K562 (cell line): ENCODE measurements around the gene LMNB1. TPM values are rescaled to one million over a fixed set of nuclear protein-coding genes. Genes with fewer than 3 reads are reported as not detected.

ENCODE experiments used
- ATAC-seq: fragments of 200-7000 bp; cut with Tn5 transposase; 3 replicates; pipeline ENCODE4 v1.9.1; 2020; ENCODE audit warnings: moderate library complexity
- BruUV-seq: library from RNA; stranded (reverse); fragments of 400-500 nt; replicated peaks from 2 replicates; lab custom pipeline; 2021; lab: Mats Ljungman, UMichigan
- CTCF ChIA-PET: fragments of 300-600 bp; formaldehyde crosslinking; extraction: SDS; loops from one replicate; lab custom pipeline; 2021; ENCODE audit warnings: low intra/inter-chr PET ratio; lab: Yijun Ruan, JAX
- POLR2A ChIA-PET: fragments of 300-600, 350-650 bp; sonication (Branson Sonifier 250); formaldehyde crosslinking; extraction: SDS; loops from one replicate; lab custom pipeline; 2021; ENCODE audit warnings: antibody characterized with exemption, inconsistent platforms; lab: Yijun Ruan, JAX
- DNase-seq, 4 experiments: peaks; one replicate each; pipeline versions ENCODE4 v3.0.0 to v3.0.0-alpha.2; 2011 to 2018; ENCODE audit warnings: low spot score in 3 of 4, mixed read lengths in 3 of 4; ENCODE audit errors: extremely low read depth in 1 of 4
- FAIRE-seq: peaks from 2 replicates; lab custom pipeline; 2011; peaks lifted over from hg19 to GRCh38; lab: Jason Lieb, UNC
- H2AFZ ChIP-seq: 2 replicates; pipeline ENCODE4 v1.6.0; 2011; ENCODE audit warnings: low read depth, low read length, control low read depth, inconsistent platforms
- H3K27ac ChIP-seq: fragments of 200-600 bp; 3 replicates; pipeline ENCODE4 v1.8.0; 2011; ENCODE audit warnings: low read depth, mild to moderate bottlenecking, control low read depth, inconsistent platforms, low read length, moderate library complexity, mixed read lengths; ENCODE audit errors: extremely low read depth
- H3K27me3 ChIP-seq, 2 experiments: fragments of 300-600 bp in 1 of 2; 2 replicates in 1 of 2; 3 replicates in 1 of 2; pipeline versions ENCODE4 v1.6.0 to v1.8.0; 2011; ENCODE audit warnings: inconsistent platforms in 2 of 2, low read length in 2 of 2, mild to moderate bottlenecking in 1 of 2, mixed read lengths in 1 of 2, moderate library complexity in 1 of 2; ENCODE audit not compliant: control insufficient read depth in 2 of 2, insufficient read depth in 2 of 2
- H3K36me3 ChIP-seq: fragments of 300-600 bp; 3 replicates; pipeline ENCODE4 v1.8.0; 2011; ENCODE audit warnings: mild to moderate bottlenecking, low read length, inconsistent platforms; ENCODE audit not compliant: control insufficient read depth, insufficient read depth
- H3K4me1 ChIP-seq, 2 experiments: fragments of 200-600 bp in 1 of 2; replicated peaks in 1 of 2; 2 replicates in 1 of 2; 3 replicates in 1 of 2; pipeline versions ENCODE4 v1.5.1 to v1.8.0; 2011; ENCODE audit warnings: inconsistent platforms in 2 of 2, low read length in 2 of 2, mild to moderate bottlenecking in 1 of 2, mixed read lengths in 1 of 2, moderate library complexity in 1 of 2; ENCODE audit not compliant: control insufficient read depth in 2 of 2, insufficient read depth in 2 of 2
- H3K4me2 ChIP-seq: 2 replicates; pipeline ENCODE4 v1.6.1; 2011; ENCODE audit warnings: low read length, control low read depth, inconsistent platforms, mixed read lengths; ENCODE audit not compliant: insufficient read depth
- H3K4me3 ChIP-seq: fragments of 200-600 bp; sonication (generic), shearing (Covaris generic); 2 replicates; pipeline ENCODE4 v1.5.1; 2016; ENCODE audit warnings: control low read depth, inconsistent platforms
- H3K79me2 ChIP-seq: fragments of 200-600 bp; 3 replicates; pipeline ENCODE4 v1.8.0; 2011; ENCODE audit warnings: low read length, inconsistent platforms; ENCODE audit not compliant: control insufficient read depth, insufficient read depth
- H3K9ac ChIP-seq, 2 experiments: 2 replicates each; pipeline versions ENCODE4 v1.6.0 to v1.6.1; 2011; ENCODE audit warnings: low read depth in 2 of 2, low read length in 2 of 2, control low read depth in 1 of 2, inconsistent platforms in 1 of 2, mild to moderate bottlenecking in 1 of 2, mixed read lengths in 1 of 2; ENCODE audit not compliant: insufficient read depth in 1 of 2
- H3K9me1 ChIP-seq: one replicate; pipeline ENCODE4 v1.6.0; 2011; ENCODE audit warnings: inconsistent platforms, mild to moderate bottlenecking, low read length, moderate library complexity; ENCODE audit not compliant: control insufficient read depth, insufficient read depth
- H3K9me3 ChIP-seq: replicated peaks from 2 replicates; pipeline ENCODE4 v1.5.1; 2011; ENCODE audit warnings: low read depth, low read length, inconsistent platforms; ENCODE audit not compliant: control insufficient read depth, insufficient read depth
- H4K20me1 ChIP-seq: replicated peaks from 2 replicates; pipeline ENCODE4 v1.6.1; 2011; ENCODE audit warnings: low read length, inconsistent platforms, mixed read lengths; ENCODE audit not compliant: control insufficient read depth, insufficient read depth
- ATF1 ChIP-seq, 2 experiments: fragments of 450-650 bp in 1 of 2; IDR thresholded peaks; 2 replicates each; pipeline ENCODE4 v1.6.1; 2016; ENCODE audit warnings: missing compliant biosample characterization in 1 of 2, missing genetic modification characterization in 1 of 2
- CBFA2T2 ChIP-seq: fragments of 450-650 bp; conservative IDR thresholded peaks from 2 replicates; pipeline ENCODE4 v1.6.1; 2017; ENCODE audit warnings: mild to moderate bottlenecking
- CBFA2T3 ChIP-seq: fragments of 450-650 bp; IDR thresholded peaks from 2 replicates; pipeline ENCODE4 v1.6.1; 2017
- CEBPG ChIP-seq, 3 experiments: fragments of 200-800 bp in 1 of 3; sonication (Bioruptor generic) in 1 of 3; sonication (generic) in 1 of 3; formaldehyde crosslinking in 1 of 3; IDR thresholded peaks in 2 of 3; conservative IDR thresholded peaks in 1 of 3; 2 replicates each; pipeline versions ENCODE4 v1.6.1 to v1.8.0; 2016 to 2022; ENCODE audit warnings: missing compliant biosample characterization in 2 of 3, missing genetic modification characterization in 2 of 3, mild to moderate bottlenecking in 1 of 3, missing genetic modification reagents in 1 of 3
- CXXC5 ChIP-seq: fragments of 250-450 bp; sonication (Bioruptor Pico); IDR thresholded peaks from 2 replicates; pipeline ENCODE4 v1.8.0; 2022; ENCODE audit warnings: inconsistent platforms, mild to moderate bottlenecking, moderate library complexity
- ESRRA ChIP-seq: fragments of 450-650 bp; IDR thresholded peaks from 2 replicates; pipeline ENCODE4 v1.6.1; 2014; ENCODE audit warnings: low read depth, mild to moderate bottlenecking, moderate library complexity, borderline replicate concordance
- IRF2 ChIP-seq: sonication (generic); formaldehyde crosslinking; IDR thresholded peaks from 2 replicates; pipeline ENCODE4 v1.8.1; 2022; ENCODE audit warnings: mild to moderate bottlenecking, missing genetic modification reagents
- RAD21 ChIP-seq, 2 experiments: fragments of 250-450 bp in 1 of 2; fragments of 450-650 bp in 1 of 2; sonication (Bioruptor Pico) in 1 of 2; formaldehyde crosslinking in 1 of 2; IDR thresholded peaks in 1 of 2; conservative IDR thresholded peaks in 1 of 2; 2 replicates each; pipeline versions ENCODE4 v1.4.0 to v1.8.0; 2020 to 2022; ENCODE audit warnings: mild to moderate bottlenecking in 2 of 2, moderate library complexity in 1 of 2
- SMARCB1 ChIP-seq: IDR thresholded peaks from 2 replicates; pipeline ENCODE4 v1.6.1; 2011; ENCODE audit warnings: improper control_type of control experiment, low read depth; ENCODE audit not compliant: insufficient read length
- TEAD4 ChIP-seq, 2 experiments: sonication (generic) in 1 of 2; formaldehyde crosslinking in 1 of 2; IDR thresholded peaks; 2 replicates each; pipeline versions ENCODE4 v1.6.1 to v1.8.0; 2012 to 2022; ENCODE audit warnings: borderline replicate concordance in 1 of 2, inconsistent platforms in 1 of 2, low read length in 1 of 2, mild to moderate bottlenecking in 1 of 2, missing genetic modification reagents in 1 of 2
- ZNF24 ChIP-seq: fragments of 450-650 bp; IDR thresholded peaks from 2 replicates; pipeline ENCODE4 v1.6.1; 2016
- ZNF431 ChIP-seq: sonication (generic); formaldehyde crosslinking; IDR thresholded peaks from 2 replicates; pipeline ENCODE4 v1.8.0; 2022; ENCODE audit warnings: mild to moderate bottlenecking, missing genetic modification reagents
- WGBS: fragments of 100-300 bp; shearing (Covaris generic); methylation state at CpG from one replicate; pipeline ENCODE4 v1.1.6; 2016; ENCODE audit warnings: low coverage, mixed read lengths; ENCODE audit not compliant: insufficient coverage; ENCODE audit errors: missing lambda C conversion rate; 5-methylcytosine and 5-hydroxymethylcytosine counted together
- in situ Hi-C: fragments of 300-500 bp; cut with MboI; formaldehyde crosslinking; loops from 4 replicates; pipeline ENCODE4 v1.15.0; 2018; ENCODE audit warnings: inconsistent platforms, mixed read lengths
- intact Hi-C: fragments of 100-400 bp; cut with micrococcal nuclease; formaldehyde crosslinking; loops from 2 replicates; pipeline ENCODE4 v1.14.2; 2022
- polyA plus RNA-seq, 8 experiments: library from polyadenylated mRNA; depleted of rRNA in 4 of 8; stranded (reverse) in 5 of 8; unstranded in 3 of 8; fragments of >200 nt; fragmentation: Nextera tagmentation in 2 of 8; fragmentation: Illumina TruSeq in 1 of 8; extraction: Ambion mirVana in 2 of 8; extraction: Trizol in 1 of 8; gene quantifications; 2 replicates each; pipeline versions ENCODE4 v1.2.1 to v1.2.3, GENCODE V29; 2011 to 2014; ENCODE audit warnings: inconsistent platforms in 1 of 8, missing spikeins in 1 of 8
- total RNA-seq, 7 experiments: library from RNA; depleted of rRNA in 6 of 7; stranded (reverse); fragments of >200 nt in 6 of 7; fragmentation: Illumina TruSeq in 2 of 7; extraction: Trizol in 2 of 7; gene quantifications; 2 replicates each; pipeline versions ENCODE4 v1.2.1 to v1.2.3, GENCODE V29; 2011 to 2021; ENCODE audit warnings: low replicate concordance in 1 of 7
- TF ChIP-seq, protein P1 (sequence below), 2 experiments: fragments of 450-650 bp; formaldehyde crosslinking in 1 of 2; IDR thresholded peaks; 2 replicates each; pipeline versions ENCODE4 v1.4.0 to v1.6.1; 2014 to 2020; ENCODE audit warnings: mild to moderate bottlenecking in 2 of 2, borderline replicate concordance in 1 of 2, low read depth in 1 of 2

Gene LMNB1
- total and polyA plus RNA-seq, 9 of the 15 experiments (the other 6 are each of a cell fraction or from before 2014, with no cell fraction given), result 2.8 to 190 (median 131) TPM

DNA sequence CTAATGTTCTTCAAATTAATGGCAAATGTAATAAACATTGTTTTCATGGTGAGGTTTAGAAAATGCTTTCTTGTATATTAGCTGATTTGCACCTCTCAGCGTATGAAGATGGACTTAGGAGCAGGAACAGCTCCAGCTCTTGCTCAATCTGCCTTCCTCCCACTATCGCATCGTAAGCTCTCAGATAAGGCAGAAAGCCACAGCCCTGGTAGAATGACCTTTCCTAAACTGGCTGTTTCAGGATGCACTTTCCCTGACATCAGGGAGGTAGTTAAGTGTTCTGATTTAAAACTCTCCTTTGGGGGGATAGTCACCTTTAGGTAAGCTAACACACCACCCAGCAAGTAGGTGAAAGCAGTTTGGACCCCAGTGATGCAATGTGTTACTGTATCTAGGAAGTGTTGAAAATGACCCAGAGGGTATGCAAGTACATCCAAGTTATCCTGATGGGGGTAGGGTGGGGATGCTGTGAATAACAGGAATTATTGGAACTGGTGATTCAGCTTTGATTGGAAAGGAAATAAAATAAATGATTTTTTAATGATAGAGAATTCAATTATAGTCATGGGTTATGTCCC is 72.3 kb downstream of the LMNB1 start:
- no peak for DNase-seq
- Histone ChIP-seq H3K79me2 (no peaks in the 10 kb centered on the region), H3K4me2 (no peak overlapping the region), H3K27ac (no peak overlapping the region), H3K9me3 (no peaks in the 10 kb centered on the region), H3K9me1 (peaks cover 6% of the 10 kb centered on the region), H3K27me3 (no peaks in the 10 kb centered on the region), H3K4me1 (peaks cover 13 to 31% of the 10 kb centered on the region in 2 experiments; a peak in 4 of 5 replicates), H2AFZ (no peak overlapping the region), H3K4me3 (no peak overlapping the region), H4K20me1 (no peaks in the 10 kb centered on the region), H3K9ac (no peak overlapping the region), H3K36me3 (no peaks in the 10 kb centered on the region)
- POLR2A ChIA-PET, result interaction anchor here (0.6 to 1.4 kb wide), 4 partner anchors 128 to 236 kb away, joined by 3 to 6 read pairs (median 3); no protein-coding TSS in a partner anchor
- WGBS, result 13% methylated on average over 3 of the region's 3 CpGs
- peak; percentile 65 for FAIRE-seq
- BruUV-seq, result no TSS peak
- no peak for ATAC-seq
- in situ Hi-C loops (no loop called here), intact Hi-C loops (loop anchor here (5.0 kb wide), 4 partner anchors 123 to 463 kb away; no protein-coding TSS in a partner anchor)
- CTCF ChIA-PET, result no interaction called here
- TF ChIP-seq CBFA2T2, result no peak
- TF ChIP-seq CXXC5 (CRISPR knock-in tag), result 0 out of 2 replicates have a peak, but pooled peaks have one; percentile 21
- peak; percentile 56; the same call in 1 of the 2 replicates for TF ChIP-seq ESRRA
- TF ChIP-seq SMARCB1, result no peak
- TF ChIP-seq CBFA2T3, result peak; percentile 37; the same call in 1 of the 2 replicates
- peak; percentile 76 for TF ChIP-seq CEBPG (CRISPR knock-in tag; IDR thresholded peaks at IDR 0.05)
- TF ChIP-seq CEBPG (tag; conservative IDR thresholded peaks at IDR 0.05 in 1 of 2, IDR thresholded peaks at IDR 0.05 in 1 of 2), result peak; percentile 74 to 95
- no peak for TF ChIP-seq ZNF24
- no peak for TF ChIP-seq ATF1 (CRISPR knock-in tag; IDR thresholded peaks at IDR 0.05)
- TF ChIP-seq ATF1 (tag; IDR thresholded peaks at IDR 0.05), result peak; percentile 44; the same call in 1 of the 2 replicates
- TF ChIP-seq, protein P1, sequence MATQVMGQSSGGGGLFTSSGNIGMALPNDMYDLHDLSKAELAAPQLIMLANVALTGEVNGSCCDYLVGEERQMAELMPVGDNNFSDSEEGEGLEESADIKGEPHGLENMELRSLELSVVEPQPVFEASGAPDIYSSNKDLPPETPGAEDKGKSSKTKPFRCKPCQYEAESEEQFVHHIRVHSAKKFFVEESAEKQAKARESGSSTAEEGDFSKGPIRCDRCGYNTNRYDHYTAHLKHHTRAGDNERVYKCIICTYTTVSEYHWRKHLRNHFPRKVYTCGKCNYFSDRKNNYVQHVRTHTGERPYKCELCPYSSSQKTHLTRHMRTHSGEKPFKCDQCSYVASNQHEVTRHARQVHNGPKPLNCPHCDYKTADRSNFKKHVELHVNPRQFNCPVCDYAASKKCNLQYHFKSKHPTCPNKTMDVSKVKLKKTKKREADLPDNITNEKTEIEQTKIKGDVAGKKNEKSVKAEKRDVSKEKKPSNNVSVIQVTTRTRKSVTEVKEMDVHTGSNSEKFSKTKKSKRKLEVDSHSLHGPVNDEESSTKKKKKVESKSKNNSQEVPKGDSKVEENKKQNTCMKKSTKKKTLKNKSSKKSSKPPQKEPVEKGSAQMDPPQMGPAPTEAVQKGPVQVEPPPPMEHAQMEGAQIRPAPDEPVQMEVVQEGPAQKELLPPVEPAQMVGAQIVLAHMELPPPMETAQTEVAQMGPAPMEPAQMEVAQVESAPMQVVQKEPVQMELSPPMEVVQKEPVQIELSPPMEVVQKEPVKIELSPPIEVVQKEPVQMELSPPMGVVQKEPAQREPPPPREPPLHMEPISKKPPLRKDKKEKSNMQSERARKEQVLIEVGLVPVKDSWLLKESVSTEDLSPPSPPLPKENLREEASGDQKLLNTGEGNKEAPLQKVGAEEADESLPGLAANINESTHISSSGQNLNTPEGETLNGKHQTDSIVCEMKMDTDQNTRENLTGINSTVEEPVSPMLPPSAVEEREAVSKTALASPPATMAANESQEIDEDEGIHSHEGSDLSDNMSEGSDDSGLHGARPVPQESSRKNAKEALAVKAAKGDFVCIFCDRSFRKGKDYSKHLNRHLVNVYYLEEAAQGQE (IDR thresholded peaks at IDR 0.05; ENCODE audit: borderline replicate concordance), result peak; percentile 27; the same call in 1 of the 2 replicates
- TF ChIP-seq, protein P1 (CRISPR knock-in tag; IDR thresholded peaks at IDR 0.05; ENCODE audit: low read depth), result no peak
- no peak for TF ChIP-seq IRF2 (CRISPR knock-in tag)
- TF ChIP-seq ZNF431, result no peak
- TF ChIP-seq TEAD4 (IDR thresholded peaks at IDR 0.05; ENCODE audit: low read length), result peak; percentile 39; the same call in 1 of the 2 replicates
- TF ChIP-seq TEAD4 (CRISPR knock-in tag; IDR thresholded peaks at IDR 0.05; ENCODE audit: borderline replicate concordance), result no peak
- peak in 1 of 2 experiments; percentile 28; a peak in 2 of 4 replicates for TF ChIP-seq RAD21 (CRISPR knock-in tag; conservative IDR thresholded peaks at IDR 0.05 in 1 of 2, IDR thresholded peaks at IDR 0.05 in 1 of 2)
